HG02973 (cell line): ENCODE results near the gene ST7.

Experiments
- ATAC-seq: cut with Tn5 transposase; IDR thresholded peaks from one replicate; pipeline ENCODE4 v1.9.1; 2021; ENCODE audit warnings: moderate library complexity; ENCODE audit not compliant: unreplicated experiment

ST7 gene

GRCh38 chr7:117251687-117252086 lies 298.4 kb downstream of the ST7 start:
- ATAC-seq: peak; percentile 41

GRCh38 chr7:117259615-117260014 lies 306.3 kb downstream of the ST7 start:
- ATAC-seq: no peak

- no peak for ATAC-seq
These were observed 309.2 kb downstream of the ST7 start for GRCh38 chr7:117262546-117262945.

- ATAC-seq: no peak
These were observed 311.4 kb downstream of the ST7 start for GRCh38 chr7:117264716-117265115.

DNA sequence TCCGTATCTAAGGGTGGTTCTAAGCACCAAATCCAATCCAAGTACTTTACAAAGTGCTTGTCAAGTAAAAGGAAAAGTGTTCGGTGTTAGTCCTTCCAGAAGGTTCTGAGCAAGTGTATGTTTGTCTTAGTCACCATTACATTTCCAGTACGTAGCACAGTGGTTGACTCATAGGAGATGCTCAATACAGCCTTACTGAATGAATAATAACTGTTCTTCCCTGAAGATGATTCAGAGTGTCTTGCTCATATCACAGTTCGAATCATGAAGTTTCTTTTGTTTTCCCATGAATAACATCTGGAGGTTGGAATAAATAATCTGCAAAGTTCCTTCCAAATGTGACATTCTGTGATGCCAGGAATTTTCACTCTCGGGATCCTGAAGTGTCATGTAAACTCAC lies 316.1 kb downstream of the ST7 start:
- ATAC-seq: no peak

DNA sequence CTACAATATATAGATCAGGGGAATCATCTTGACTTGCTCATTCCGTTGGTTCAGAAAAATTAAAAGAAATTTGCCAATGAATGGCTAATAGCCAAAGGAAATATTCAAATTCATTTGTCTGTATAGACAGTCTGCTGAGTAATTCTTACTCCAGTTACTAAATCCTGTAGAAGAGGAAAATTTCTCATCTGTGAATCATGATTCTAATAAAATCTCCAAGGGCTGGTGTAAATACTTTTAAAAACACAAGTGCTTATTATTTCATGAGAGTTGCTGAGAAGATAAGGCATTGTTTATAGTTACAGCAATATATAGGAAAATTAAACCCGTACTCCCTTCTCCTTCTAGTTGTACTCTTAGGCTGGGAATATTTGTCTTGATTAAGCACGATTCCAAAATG lies 316.6 kb downstream of the ST7 start:
- no peak for ATAC-seq

GRCh38 chr7:117270371-117270770 lies 317.1 kb downstream of the ST7 start:
- ATAC-seq: no peak

GRCh38 chr7:117271566-117271965 lies 318.3 kb downstream of the ST7 start:
- no peak for ATAC-seq

- ATAC-seq: no peak
These were observed 318.9 kb downstream of the ST7 start for GRCh38 chr7:117272017-117272759.

DNA sequence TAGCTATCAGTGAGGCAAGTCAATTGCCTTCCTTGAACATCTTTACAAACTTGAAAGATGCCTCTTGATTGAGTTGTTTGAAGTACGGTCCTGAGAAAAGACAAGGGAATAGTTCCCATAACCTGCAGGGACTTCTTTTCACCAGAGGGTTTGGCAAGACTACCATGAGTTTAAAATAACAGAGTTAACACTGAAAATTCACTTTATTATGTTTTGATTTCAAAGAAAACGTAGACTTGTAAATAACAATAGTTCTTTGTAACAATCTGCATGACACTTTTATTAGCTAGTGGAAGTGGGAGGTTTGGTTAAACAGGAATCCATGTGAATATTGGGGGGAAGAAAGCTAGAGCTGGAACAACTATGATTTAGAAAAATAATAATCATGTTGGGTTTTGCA lies 320.0 kb downstream of the ST7 start:
- ATAC-seq: no peak

- no peak for ATAC-seq
These were observed 320.5 kb downstream of the ST7 start for GRCh38 chr7:117273814-117274225.

DNA sequence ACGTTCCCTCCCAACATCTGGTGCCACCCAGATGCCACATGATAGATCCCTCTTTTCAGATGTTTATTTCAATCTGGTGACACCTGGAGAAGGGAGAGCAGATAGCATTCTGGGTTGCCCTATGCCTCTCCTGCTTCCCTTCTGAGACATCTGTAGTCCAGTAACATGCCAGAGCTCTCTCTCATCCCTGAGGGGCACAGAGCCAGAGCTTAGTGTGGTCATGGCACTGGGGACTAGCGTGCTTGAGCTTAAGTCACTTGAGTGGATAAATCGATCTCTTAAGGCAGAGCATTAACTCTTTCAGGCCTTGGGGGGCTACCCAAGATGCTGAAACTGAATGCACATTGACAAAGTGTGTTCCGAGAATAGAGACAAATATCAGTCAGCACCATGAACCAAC lies 321.6 kb downstream of the ST7 start:
- ATAC-seq: no peak

GRCh38 chr7:117277576-117277975 lies 324.3 kb downstream of the ST7 start:
- ATAC-seq: no peak

- no peak for ATAC-seq
These were observed 324.7 kb downstream of the ST7 start for GRCh38 chr7:117278040-117278439.

DNA sequence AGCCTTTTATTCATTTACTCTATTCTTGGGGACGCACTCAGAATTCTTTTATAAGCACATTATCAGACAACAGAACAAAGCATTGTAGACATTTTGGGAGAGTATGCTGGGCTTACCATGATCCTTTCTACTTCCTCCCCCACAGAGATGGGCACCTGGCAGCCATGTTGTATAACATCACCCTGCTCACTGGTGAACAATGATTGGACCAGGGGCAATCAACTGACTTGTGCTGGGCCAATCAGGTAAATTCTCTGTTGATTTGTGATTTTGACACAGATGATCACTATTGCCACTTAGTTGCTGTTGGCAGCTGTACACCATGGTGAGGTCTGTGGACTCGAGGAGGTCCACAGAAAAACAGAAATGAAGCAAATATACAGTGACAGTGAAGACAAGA lies 325.9 kb downstream of the ST7 start:
- ATAC-seq: no peak
